Activated CD4-positive, alpha-beta memory T cell treated with anti-CD3 and anti-CD28 coated beads, Interleukin-2, amount 10 ng/mL, durations not matched to agents 7 days and 5 days (primary cell): ENCODE results near the gene TAS2R41. TPM values are rescaled to one million over a fixed set of nuclear protein-coding genes. Genes with fewer than 3 reads are reported as not detected.

Source experiments
- CTCF ChIA-PET: fragments of 350-600 bp; sonication (Branson Sonifier 250); formaldehyde crosslinking; loops from one replicate; lab custom pipeline; 2021; ENCODE audit warnings: antibody characterized with exemption, inconsistent platforms; lab: Charles Lee
- POLR2A ChIA-PET: fragments of 350-600 bp; sonication (Branson Sonifier 250); formaldehyde crosslinking; loops from one replicate; lab custom pipeline; 2021; ENCODE audit warnings: antibody characterized with exemption; lab: Charles Lee
- DNase-seq: peaks from one replicate; pipeline ENCODE4 v3.0.0-alpha.2; 2020
- H3K27ac Mint-ChIP-seq: one replicate; pipeline ENCODE4 v1.8.0; 2021; ENCODE audit warnings: mild to moderate bottlenecking, mixed read lengths
- H3K27me3 Mint-ChIP-seq: one replicate; pipeline ENCODE4 v1.8.0; 2021; ENCODE audit warnings: mixed read lengths
- H3K36me3 Mint-ChIP-seq: one replicate; pipeline ENCODE4 v1.8.0; 2021; ENCODE audit warnings: low read depth, mixed read lengths
- H3K4me1 Mint-ChIP-seq: one replicate; pipeline ENCODE4 v1.8.0; 2021; ENCODE audit warnings: mixed read lengths
- H3K4me3 Mint-ChIP-seq: one replicate; pipeline ENCODE4 v1.8.0; 2021; ENCODE audit warnings: mild to moderate bottlenecking, mixed read lengths
- H3K9me3 Mint-ChIP-seq: one replicate; pipeline ENCODE4 v1.8.0; 2021; ENCODE audit warnings: mixed read lengths
- total RNA-seq, 2 experiments: library from RNA; stranded (reverse); gene quantifications; one replicate each; pipeline ENCODE4 v1.2.3, GENCODE V29; 2021

The TAS2R41 gene
- total RNA-seq = not detected

GRCh38 chr7:143477501-143478150 lies at the start of gene TAS2R41:
Gene TAS2R41, plus strand, starts transcription at chr7:143477873. Its CDS starts 0 bp downstream, at chr7:143477873.
- POLR2A ChIA-PET = no interaction called here
- no peak within 1 kb of the TSS for H3K4me3 Mint-ChIP-seq
- DNase-seq = no peak
- H3K27ac Mint-ChIP-seq = no peak within 1 kb of the TSS
- no peaks in the 10 kb centered on the region for H3K4me1 Mint-ChIP-seq
- peaks cover 9% of the 10 kb centered on the region for H3K27me3 Mint-ChIP-seq
- peaks cover under 1% of the 10 kb centered on the region for H3K9me3 Mint-ChIP-seq
- CTCF ChIA-PET = no interaction called here
- no peaks in the 10 kb centered on the region for H3K36me3 Mint-ChIP-seq

- H3K27ac Mint-ChIP-seq = no peak overlapping the region
- ChIA-PET POLR2A (no interaction called here), CTCF (no interaction called here)
- no peaks in the 10 kb centered on the region for H3K36me3 Mint-ChIP-seq
- peaks cover 7% of the 10 kb centered on the region for H3K4me1 Mint-ChIP-seq
- no peaks in the 10 kb centered on the region for H3K9me3 Mint-ChIP-seq
- DNase-seq = no peak
- peaks cover 3% of the 10 kb centered on the region for H3K27me3 Mint-ChIP-seq
- no peak overlapping the region for H3K4me3 Mint-ChIP-seq
Observed at GRCh38 chr7:143429770-143430698, 47.6 kb upstream of the TAS2R41 start.

- H3K36me3 Mint-ChIP-seq = no peaks in the 10 kb centered on the region
- H3K4me3 Mint-ChIP-seq = no peak overlapping the region
- ChIA-PET CTCF (interaction anchor here (2.1 kb wide), 1 partner anchor 191 kb away, joined by 4 read pairs; no protein-coding TSS in a partner anchor), POLR2A (no interaction called here)
- DNase-seq = no peak
- no peak overlapping the region for H3K27ac Mint-ChIP-seq
- peaks cover 3% of the 10 kb centered on the region for H3K27me3 Mint-ChIP-seq
- peaks cover 7% of the 10 kb centered on the region for H3K4me1 Mint-ChIP-seq
- no peaks in the 10 kb centered on the region for H3K9me3 Mint-ChIP-seq
Observed at GRCh38 chr7:143431109-143431508, 46.6 kb upstream of the TAS2R41 start.

GRCh38 chr7:143433759-143434158 lies 43.9 kb upstream of the TAS2R41 start:
- H3K9me3 Mint-ChIP-seq = no peaks in the 10 kb centered on the region
- ChIA-PET CTCF (interaction anchor here (1.1 kb wide), 1 partner anchor 17 kb away, joined by 6 read pairs; no protein-coding TSS in a partner anchor), POLR2A (no interaction called here)
- no peak overlapping the region for H3K27ac Mint-ChIP-seq
- no peak overlapping the region for H3K4me3 Mint-ChIP-seq
- H3K4me1 Mint-ChIP-seq = peaks cover 13% of the 10 kb centered on the region
- H3K36me3 Mint-ChIP-seq = no peaks in the 10 kb centered on the region
- no peak for DNase-seq
- H3K27me3 Mint-ChIP-seq = peaks cover 3% of the 10 kb centered on the region

GRCh38 chr7:143434660-143435059 lies 43.0 kb upstream of the TAS2R41 start:
- ChIA-PET POLR2A (no interaction called here), CTCF (no interaction called here)
- no peaks in the 10 kb centered on the region for H3K9me3 Mint-ChIP-seq
- no peak overlapping the region for H3K4me3 Mint-ChIP-seq
- H3K36me3 Mint-ChIP-seq = no peaks in the 10 kb centered on the region
- no peak overlapping the region for H3K27ac Mint-ChIP-seq
- H3K4me1 Mint-ChIP-seq = peaks cover 13% of the 10 kb centered on the region
- no peak for DNase-seq
- peaks cover 3% of the 10 kb centered on the region for H3K27me3 Mint-ChIP-seq

GRCh38 chr7:143435266-143435665 lies 42.4 kb upstream of the TAS2R41 start:
- Mint-ChIP-seq H3K4me3 (no peak overlapping the region), H3K4me1 (peaks cover 13% of the 10 kb centered on the region), H3K27ac (no peak overlapping the region), H3K27me3 (peaks cover 3% of the 10 kb centered on the region), H3K36me3 (no peaks in the 10 kb centered on the region), H3K9me3 (no peaks in the 10 kb centered on the region)
- DNase-seq = no peak
- CTCF ChIA-PET = no interaction called here
- POLR2A ChIA-PET = no interaction called here

GRCh38 chr7:143436325-143436946 lies 41.2 kb upstream of the TAS2R41 start:
- ChIA-PET POLR2A (no interaction called here), CTCF (no interaction called here)
- H3K4me3 Mint-ChIP-seq = no peak overlapping the region
- H3K9me3 Mint-ChIP-seq = no peaks in the 10 kb centered on the region
- H3K27me3 Mint-ChIP-seq = peaks cover 3% of the 10 kb centered on the region
- no peaks in the 10 kb centered on the region for H3K36me3 Mint-ChIP-seq
- no peak for DNase-seq
- no peak overlapping the region for H3K27ac Mint-ChIP-seq
- peaks cover 13% of the 10 kb centered on the region for H3K4me1 Mint-ChIP-seq

GRCh38 chr7:143437578-143437977 lies 40.1 kb upstream of the TAS2R41 start:
- CTCF ChIA-PET = no interaction called here
- Mint-ChIP-seq H3K9me3 (no peaks in the 10 kb centered on the region), H3K27ac (peak overlapping the region; percentile 18), H3K4me1 (peaks cover 13% of the 10 kb centered on the region), H3K27me3 (no peaks in the 10 kb centered on the region), H3K36me3 (no peaks in the 10 kb centered on the region), H3K4me3 (no peak overlapping the region)
- DNase-seq = no peak
- POLR2A ChIA-PET = no interaction called here

- no peaks in the 10 kb centered on the region for H3K27me3 Mint-ChIP-seq
- POLR2A ChIA-PET = no interaction called here
- no peak overlapping the region for H3K27ac Mint-ChIP-seq
- H3K36me3 Mint-ChIP-seq = no peaks in the 10 kb centered on the region
- no peak overlapping the region for H3K4me3 Mint-ChIP-seq
- H3K9me3 Mint-ChIP-seq = no peaks in the 10 kb centered on the region
- no peak for DNase-seq
- H3K4me1 Mint-ChIP-seq = peaks cover 13% of the 10 kb centered on the region
- CTCF ChIA-PET = interaction anchor here (0.6 kb wide), 1 partner anchor 60 kb away, joined by 4 read pairs; no protein-coding TSS in a partner anchor
Observed at GRCh38 chr7:143439866-143440265, 37.8 kb upstream of the TAS2R41 start.

GRCh38 chr7:143443153-143443552 lies 34.5 kb upstream of the TAS2R41 start, which contains the start of gene TAS2R60:
Gene TAS2R60, plus strand, starts transcription at chr7:143443453. Its CDS starts 0 bp downstream, at chr7:143443453.
- Mint-ChIP-seq H3K4me1 (peaks cover 2% of the 10 kb centered on the region), H3K27me3 (no peaks in the 10 kb centered on the region), H3K9me3 (no peaks in the 10 kb centered on the region), H3K4me3 (no peak within 1 kb of the TSS), H3K27ac (no peak within 1 kb of the TSS), H3K36me3 (no peaks in the 10 kb centered on the region)
- ChIA-PET CTCF (interaction anchor here (0.7 kb wide), 1 partner anchor 24 kb away, joined by 3 read pairs; no protein-coding TSS in a partner anchor), POLR2A (no interaction called here)
- DNase-seq = no peak

- no peak for DNase-seq
- Mint-ChIP-seq H3K36me3 (no peaks in the 10 kb centered on the region), H3K27me3 (no peaks in the 10 kb centered on the region), H3K4me1 (no peaks in the 10 kb centered on the region), H3K4me3 (no peak overlapping the region), H3K9me3 (no peaks in the 10 kb centered on the region), H3K27ac (no peak overlapping the region)
- CTCF ChIA-PET = interaction anchor here (0.7 kb wide), 1 partner anchor 23 kb away, joined by 3 read pairs; no protein-coding TSS in a partner anchor
- POLR2A ChIA-PET = no interaction called here
Observed at GRCh38 chr7:143444063-143444782, 33.5 kb upstream of the TAS2R41 start.

- CTCF ChIA-PET = no interaction called here
Observed at GRCh38 chr7:143444785-143445184, 32.9 kb upstream of the TAS2R41 start.

More at GRCh38 chr7:143444785-143445184, 32.9 kb upstream of the TAS2R41 start:
- H3K27me3 Mint-ChIP-seq = no peaks in the 10 kb centered on the region
- no peak overlapping the region for H3K27ac Mint-ChIP-seq
- H3K4me3 Mint-ChIP-seq = no peak overlapping the region
- no peak for DNase-seq
- no peaks in the 10 kb centered on the region for H3K36me3 Mint-ChIP-seq
- H3K4me1 Mint-ChIP-seq = no peaks in the 10 kb centered on the region
- H3K9me3 Mint-ChIP-seq = no peaks in the 10 kb centered on the region
- POLR2A ChIA-PET = no interaction called here
